ENCODE measurements around the gene SLC39A13. TPM values are rescaled to one million over a fixed set of nuclear protein-coding genes. Genes with fewer than 3 reads are reported as not detected.
A peak's percentile ranks its signal among the peaks of the same experiment; 100 is the strongest.

The SLC39A13 gene
- polyA plus RNA-seq, 3 donors, result 4.8 to 27.4 (median 5.9) TPM

GRCh38 chr11:47378010-47378835 lies 30.2 kb upstream of the SLC39A13 start, which contains the start of gene SPI1:
SPI1 (minus strand) TSS chr11:47378547; CDS start chr11:47378353, 194 bp downstream.
- H3K27ac ChIP-seq (ENCODE audit: low read depth in 1 of 2, low read length in 2 of 2), result peak within 1 kb of the TSS; percentile 96 to 97
- no peaks in the 10 kb centered on the region for H3K27me3 Mint-ChIP-seq (ENCODE audit: low read depth in 3 of 3)
- H3K4me1 ChIP-seq (ENCODE audit: control insufficient read depth in 1 of 2, insufficient read depth in 2 of 2, low read length in 2 of 2), result peaks cover 49 to 77% of the 10 kb centered on the region in 2 donors
- no peaks in the 10 kb centered on the region for H3K27me3 ChIP-seq (ENCODE audit: control insufficient read depth in 2 of 2, insufficient read depth in 2 of 2, low read length in 2 of 2)
- H3K36me3 Mint-ChIP-seq, result peaks cover 55 to 69% of the 10 kb centered on the region in 2 donors
- peaks cover 87% of the 10 kb centered on the region for H3K79me2 ChIP-seq (ENCODE audit: insufficient read depth, low read length)
- TF ChIP-seq CTCF (IDR thresholded peaks at IDR 0.05), result no peak
- H3K27ac Mint-ChIP-seq, result no peak within 1 kb of the TSS
- H2AFZ ChIP-seq (ENCODE audit: insufficient read depth, low read depth, low read length, poor library complexity, severe bottlenecking), result no peak within 1 kb of the TSS
- peaks cover 46 to 64% of the 10 kb centered on the region in 2 donors for H3K36me3 ChIP-seq (replicated peaks in 1 of 2; ENCODE audit: control insufficient read depth in 1 of 2, insufficient read depth in 2 of 2, low read length in 2 of 2)
- peak within 1 kb of the TSS; percentile 99 for H3K9ac ChIP-seq (ENCODE audit: insufficient read depth, low read length, poor library complexity, severe bottlenecking)
- H3K9me3 Mint-ChIP-seq, result peaks cover 0 to 5% (median 0%) of the 10 kb centered on the region in 7 donors
- intact Hi-C loops (cut with micrococcal nuclease), result no loop called here
- H3K4me1 Mint-ChIP-seq, result peaks cover 41% of the 10 kb centered on the region
- H4K20me1 ChIP-seq (ENCODE audit: insufficient read depth, low read length), result peaks cover 35% of the 10 kb centered on the region
- under 1% methylated on average over 26 of the region's 31 CpGs for WGBS (ENCODE audit: insufficient coverage)
- no peaks in the 10 kb centered on the region for H3K9me3 ChIP-seq (replicated peaks in 1 of 2; ENCODE audit: control insufficient read depth in 1 of 2, insufficient read depth in 1 of 2, low read length in 2 of 2)
- peak within 1 kb of the TSS; percentile 98 to 99 for H3K4me3 Mint-ChIP-seq
- DNase-seq, result peak; percentile 94 to 97 (median 97)
- peak within 1 kb of the TSS; percentile 97 for H3K4me2 ChIP-seq (replicated peaks; ENCODE audit: extremely low read depth, low read length, poor library complexity, severe bottlenecking)
- H3K4me3 ChIP-seq (replicated peaks in 1 of 3; ENCODE audit: low read depth in 2 of 3, low read length in 3 of 3), result peak within 1 kb of the TSS; percentile 84 to 99 (median 97)

- H3K27me3 Mint-ChIP-seq (ENCODE audit: low read depth in 3 of 3), result no peaks in the 10 kb centered on the region
- H3K27me3 ChIP-seq (ENCODE audit: control insufficient read depth in 2 of 2, insufficient read depth in 2 of 2, low read length in 2 of 2), result no peaks in the 10 kb centered on the region
- peaks cover 52 to 69% of the 10 kb centered on the region in 2 donors for H3K36me3 Mint-ChIP-seq
- peaks cover 0 to 5% (median 0%) of the 10 kb centered on the region in 7 donors for H3K9me3 Mint-ChIP-seq
- H2AFZ ChIP-seq (ENCODE audit: insufficient read depth, low read depth, low read length, poor library complexity, severe bottlenecking), result no peak overlapping the region
- no peaks in the 10 kb centered on the region for H3K9me3 ChIP-seq (replicated peaks in 1 of 2; ENCODE audit: control insufficient read depth in 1 of 2, insufficient read depth in 1 of 2, low read length in 2 of 2)
- intact Hi-C loops (cut with micrococcal nuclease), result no loop called here
- H3K4me2 ChIP-seq (replicated peaks; ENCODE audit: extremely low read depth, low read length, poor library complexity, severe bottlenecking), result peak overlapping the region; percentile 97
- DNase-seq, result no peak
- peaks cover 42% of the 10 kb centered on the region for H3K4me1 Mint-ChIP-seq
- peaks cover 45 to 62% of the 10 kb centered on the region in 2 donors for H3K36me3 ChIP-seq (replicated peaks in 1 of 2; ENCODE audit: control insufficient read depth in 1 of 2, insufficient read depth in 2 of 2, low read length in 2 of 2)
- H3K4me3 ChIP-seq (replicated peaks in 1 of 3; ENCODE audit: low read depth in 2 of 3, low read length in 3 of 3), result peak overlapping the region in 2 of 3 experiments; percentile 97 to 99
- TF ChIP-seq CTCF (IDR thresholded peaks at IDR 0.05), result no peak
- peaks cover 29% of the 10 kb centered on the region for H4K20me1 ChIP-seq (ENCODE audit: insufficient read depth, low read length)
- H3K27ac ChIP-seq (ENCODE audit: low read depth in 1 of 2, low read length in 2 of 2), result peak overlapping the region; percentile 96 to 97
- H3K9ac ChIP-seq (ENCODE audit: insufficient read depth, low read length, poor library complexity, severe bottlenecking), result peak overlapping the region; percentile 99
- peaks cover 49 to 77% of the 10 kb centered on the region in 2 donors for H3K4me1 ChIP-seq (ENCODE audit: control insufficient read depth in 1 of 2, insufficient read depth in 2 of 2, low read length in 2 of 2)
- no peak overlapping the region for H3K27ac Mint-ChIP-seq
- peaks cover 87% of the 10 kb centered on the region for H3K79me2 ChIP-seq (ENCODE audit: insufficient read depth, low read length)
- H3K4me3 Mint-ChIP-seq, result peak overlapping the region; percentile 83 to 99
Measured at GRCh38 chr11:47378836-47379170, 29.6 kb upstream of the SLC39A13 start.
